ENCODE measurements around the gene ESR2. TPM values are rescaled to one million over a fixed set of nuclear protein-coding genes. Genes with fewer than 3 reads are reported as not detected.

ESR2 gene
- total RNA-seq, 2 donors from 2014 or later, result 0.14 to 0.39 TPM

- no peak overlapping the region for H3K27ac Mint-ChIP-seq
- no peaks in the 10 kb centered on the region for H3K36me3 Mint-ChIP-seq
These were observed 12.4 kb downstream of the ESR2 start for GRCh38 chr14:64281805-64282204.

DNA sequence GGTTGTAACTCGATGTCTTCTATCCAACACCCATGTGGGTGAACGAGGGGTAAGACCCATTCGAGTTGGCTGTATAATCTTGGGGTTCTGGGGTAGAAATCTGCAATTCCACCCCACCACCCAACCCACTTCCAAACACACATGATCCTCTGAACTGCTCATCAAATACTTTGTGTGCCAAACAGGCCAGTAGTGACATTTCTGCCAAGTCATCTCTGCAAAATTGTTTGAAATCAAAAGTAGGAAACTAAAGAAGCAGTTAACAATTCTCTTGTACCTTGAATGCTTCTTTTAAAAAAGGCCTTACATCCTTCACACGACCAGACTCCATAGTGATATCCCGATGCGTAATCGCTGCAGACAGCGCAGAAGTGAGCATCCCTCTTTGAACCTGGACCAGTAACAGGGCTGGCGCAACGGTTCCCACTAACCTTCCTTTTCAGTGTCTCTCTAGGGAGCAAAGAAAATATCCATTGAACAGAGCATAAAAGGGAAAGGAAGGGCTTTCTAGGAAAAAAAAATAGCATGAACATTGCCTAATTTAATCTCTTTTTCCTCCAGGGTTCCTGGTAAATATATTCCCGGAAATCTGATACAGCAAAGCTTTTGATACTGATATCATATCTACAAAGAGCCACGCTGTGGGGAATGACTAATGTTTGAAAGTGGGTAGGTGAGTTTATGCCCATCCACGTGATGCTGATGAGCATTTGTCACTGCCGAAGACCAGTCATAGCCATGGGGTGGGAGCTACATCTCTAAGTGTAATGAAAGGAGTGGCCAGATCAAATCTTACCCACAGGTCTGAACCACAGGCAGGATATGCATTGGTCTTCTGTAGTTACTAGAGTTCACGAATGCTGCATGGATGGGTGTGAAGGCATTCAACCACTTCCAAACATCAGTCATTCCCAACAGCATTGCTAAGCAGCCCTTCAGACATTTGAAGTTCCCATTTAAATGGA, 14.2 kb downstream of the ESR2 start:
- Mint-ChIP-seq H3K9me3 (no peaks in the 10 kb centered on the region), H3K27ac (no peak overlapping the region), H3K36me3 (no peaks in the 10 kb centered on the region)
- no peak for DNase-seq (ENCODE audit: low spot score in 2 of 2)
- peak; percentile 88 to 97 for ATAC-seq

More at GRCh38 chr14:64281805-64282204, 12.4 kb downstream of the ESR2 start:
- DNase-seq (ENCODE audit: low spot score in 2 of 2), result no peak
- peak in 1 of 2 donors; percentile 51 for ATAC-seq
- no peaks in the 10 kb centered on the region for H3K9me3 Mint-ChIP-seq

GRCh38 chr14:64278458-64278857, 15.7 kb downstream of the ESR2 start:
- Mint-ChIP-seq H3K36me3 (peaks cover 0 to 6% of the 10 kb centered on the region in 2 donors), H3K27ac (no peak overlapping the region), H3K9me3 (no peaks in the 10 kb centered on the region)
- no peak for ATAC-seq
- DNase-seq (ENCODE audit: low spot score in 2 of 2), result no peak

- Mint-ChIP-seq H3K9me3 (no peaks in the 10 kb centered on the region), H3K27ac (no peak overlapping the region), H3K36me3 (peaks cover 0 to 6% of the 10 kb centered on the region in 2 donors)
- ATAC-seq (no peak), DNase-seq (ENCODE audit: low spot score in 2 of 2) (no peak)
These were observed 22.2 kb downstream of the ESR2 start for GRCh38 chr14:64272019-64272418.

GRCh38 chr14:64266239-64266638, 27.9 kb downstream of the ESR2 start:
- peak; percentile 62 to 68 for ATAC-seq
- H3K36me3 Mint-ChIP-seq, result peaks cover 0 to 8% of the 10 kb centered on the region in 2 donors
- peak overlapping the region in 1 of 2 donors; percentile 2 for H3K27ac Mint-ChIP-seq
- peaks cover 0 to 9% of the 10 kb centered on the region in 2 donors for H3K9me3 Mint-ChIP-seq
- no peak for DNase-seq (ENCODE audit: low spot score in 2 of 2)

DNA sequence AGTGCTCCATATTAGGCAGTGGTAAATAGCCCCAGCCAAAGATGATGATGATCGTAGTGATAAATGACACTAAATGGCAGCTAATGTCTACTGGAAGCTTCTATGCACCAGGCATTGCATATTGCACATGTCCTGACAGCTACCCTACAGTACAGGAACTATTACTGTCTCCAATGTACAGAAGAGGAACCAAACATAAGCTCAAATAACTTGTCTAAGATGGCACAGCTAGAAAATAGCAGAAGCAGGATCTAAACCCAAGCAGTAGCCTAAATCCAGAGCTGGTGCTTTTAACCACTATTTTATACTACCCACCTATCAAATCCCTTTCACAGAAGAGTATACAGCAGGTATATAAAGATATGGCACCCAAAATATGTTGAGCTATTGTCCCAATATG, 28.9 kb downstream of the ESR2 start:
- Mint-ChIP-seq H3K27ac (no peak overlapping the region), H3K9me3 (peaks cover 0 to 9% of the 10 kb centered on the region in 2 donors), H3K36me3 (peaks cover 0 to 8% of the 10 kb centered on the region in 2 donors)
- ATAC-seq (no peak), DNase-seq (ENCODE audit: low spot score in 2 of 2) (no peak)

DNA sequence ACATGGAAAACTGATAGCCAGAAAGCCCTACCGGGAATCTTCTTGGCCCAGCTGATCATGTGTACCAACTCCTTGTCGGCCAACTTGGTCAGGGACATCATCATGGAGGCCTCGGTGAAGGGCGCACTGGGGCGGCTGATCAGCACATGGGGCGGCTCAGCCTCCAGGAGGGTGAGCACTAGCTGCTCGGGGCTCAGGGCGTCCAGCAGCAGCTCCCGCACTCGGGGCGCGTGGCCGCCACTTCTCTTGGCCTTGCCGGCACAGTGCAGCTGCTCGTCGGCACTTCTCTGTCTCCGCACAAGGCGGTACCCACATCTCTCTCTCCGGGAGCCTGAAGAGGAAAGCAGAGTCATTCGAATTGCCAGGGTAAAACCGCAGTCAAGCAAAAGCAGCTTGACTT, 33.8 kb downstream of the ESR2 start:
- no peaks in the 10 kb centered on the region for H3K36me3 Mint-ChIP-seq

GRCh38 chr14:64255756-64256155, 38.4 kb downstream of the ESR2 start:
- H3K36me3 Mint-ChIP-seq, result no peaks in the 10 kb centered on the region
- no peak overlapping the region for H3K27ac Mint-ChIP-seq
- no peak for DNase-seq (ENCODE audit: low spot score in 2 of 2)
- no peaks in the 10 kb centered on the region for H3K9me3 Mint-ChIP-seq
- no peak for ATAC-seq

More for the DNA sequence above, 33.8 kb downstream of the ESR2 start:
- Mint-ChIP-seq H3K9me3 (peaks cover 0 to under 1% of the 10 kb centered on the region in 2 donors), H3K27ac (no peak overlapping the region)
- ATAC-seq (no peak), DNase-seq (ENCODE audit: low spot score in 2 of 2) (no peak)

- DNase-seq (ENCODE audit: low spot score in 2 of 2), result no peak
- no peak overlapping the region for H3K27ac Mint-ChIP-seq
- ATAC-seq, result no peak
- no peaks in the 10 kb centered on the region for H3K9me3 Mint-ChIP-seq
- H3K36me3 Mint-ChIP-seq, result no peaks in the 10 kb centered on the region
These were observed 40.5 kb downstream of the ESR2 start for GRCh38 chr14:64253672-64254071.

- ATAC-seq (no peak), DNase-seq (ENCODE audit: low spot score in 2 of 2) (no peak)
- no peaks in the 10 kb centered on the region for H3K36me3 Mint-ChIP-seq
- no peaks in the 10 kb centered on the region for H3K9me3 Mint-ChIP-seq
- H3K27ac Mint-ChIP-seq, result no peak overlapping the region
These were observed 44.8 kb downstream of the ESR2 start for GRCh38 chr14:64249363-64249762.

- H3K27ac Mint-ChIP-seq, result no peak overlapping the region
- H3K9me3 Mint-ChIP-seq, result no peaks in the 10 kb centered on the region
- DNase-seq (ENCODE audit: low spot score in 2 of 2), result no peak
- no peaks in the 10 kb centered on the region for H3K36me3 Mint-ChIP-seq
- ATAC-seq, result no peak
These were observed 45.5 kb downstream of the ESR2 start for GRCh38 chr14:64248689-64249088.

DNA sequence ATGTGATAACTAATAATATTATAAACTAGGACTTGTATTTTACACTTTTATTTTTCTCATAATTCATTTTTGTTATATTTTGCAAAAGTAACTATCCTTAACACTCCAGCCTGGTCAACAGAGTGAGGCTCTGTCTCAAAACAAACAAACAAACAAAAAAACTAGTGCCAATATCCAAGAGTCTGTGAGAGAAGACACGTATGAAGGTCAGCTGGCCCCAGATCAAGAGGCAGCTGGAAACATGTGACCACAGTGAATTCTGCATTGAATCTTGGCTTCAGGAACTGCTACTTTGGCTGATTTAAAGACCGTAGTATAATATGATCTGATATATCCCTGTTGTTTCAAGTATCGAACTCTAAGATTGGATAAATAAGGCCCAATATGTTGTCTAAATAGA, 47.0 kb downstream of the ESR2 start:
- Mint-ChIP-seq H3K27ac (no peak overlapping the region), H3K36me3 (no peaks in the 10 kb centered on the region), H3K9me3 (no peaks in the 10 kb centered on the region)
- no peak for ATAC-seq
- DNase-seq (ENCODE audit: low spot score in 2 of 2), result no peak

- Mint-ChIP-seq H3K36me3 (no peaks in the 10 kb centered on the region), H3K9me3 (no peaks in the 10 kb centered on the region), H3K27ac (no peak overlapping the region)
- ATAC-seq (no peak), DNase-seq (ENCODE audit: low spot score in 2 of 2) (no peak)
These were observed 47.5 kb downstream of the ESR2 start for GRCh38 chr14:64246688-64247087.

GRCh38 chr14:64245491-64245890, 48.7 kb downstream of the ESR2 start:
- no peak for ATAC-seq

GRCh38 chr14:64244279-64244678, 49.9 kb downstream of the ESR2 start:
- ATAC-seq (no peak), DNase-seq (ENCODE audit: low spot score in 2 of 2) (no peak)
- Mint-ChIP-seq H3K27ac (no peak overlapping the region), H3K9me3 (no peaks in the 10 kb centered on the region), H3K36me3 (no peaks in the 10 kb centered on the region)

More at GRCh38 chr14:64245491-64245890, 48.7 kb downstream of the ESR2 start:
- no peaks in the 10 kb centered on the region for H3K9me3 Mint-ChIP-seq
- H3K36me3 Mint-ChIP-seq, result no peaks in the 10 kb centered on the region
- H3K27ac Mint-ChIP-seq, result no peak overlapping the region
- no peak for DNase-seq (ENCODE audit: low spot score in 2 of 2)

- Mint-ChIP-seq H3K27ac (no peak overlapping the region), H3K9me3 (no peaks in the 10 kb centered on the region), H3K36me3 (no peaks in the 10 kb centered on the region)
- ATAC-seq (no peak), DNase-seq (ENCODE audit: low spot score in 2 of 2) (no peak)
These were observed 55.5 kb downstream of the ESR2 start for GRCh38 chr14:64238631-64239030.

DNA sequence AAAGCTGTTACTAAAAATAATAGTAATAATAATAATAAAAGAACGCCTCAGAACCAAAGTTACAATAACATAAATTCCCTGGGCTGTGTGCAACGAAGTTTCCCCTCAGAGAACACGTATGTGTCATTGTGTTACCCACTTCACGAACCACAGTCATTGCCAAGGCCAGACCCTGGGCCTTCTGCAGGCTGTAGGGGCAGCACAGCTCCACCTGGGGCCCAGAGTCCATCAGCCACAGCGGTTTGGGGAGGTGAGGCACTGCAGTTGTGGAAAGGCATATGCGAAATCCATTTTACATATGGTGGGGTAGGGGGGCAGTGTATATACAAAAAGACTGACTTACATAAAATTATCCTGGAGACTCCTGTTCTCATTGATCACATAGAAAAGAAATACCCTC, 56.1 kb downstream of the ESR2 start:
- ATAC-seq (no peak), DNase-seq (ENCODE audit: low spot score in 2 of 2) (no peak)
- Mint-ChIP-seq H3K9me3 (no peaks in the 10 kb centered on the region), H3K36me3 (no peaks in the 10 kb centered on the region), H3K27ac (no peak overlapping the region)
